SKM-1 (cell line): ENCODE results near the gene TRIML2.
"Not testable (repeated sequence)": the region's sequence is repeated elsewhere in the genome, so short reads cannot be mapped to it uniquely, and the experiment has no call there.

Experiments
- DNase-seq: peaks from one replicate; lab custom pipeline; 2025; ENCODE audit not compliant: unreplicated experiment; lab: John Stamatoyannopoulos, UW

The TRIML2 gene

DNA sequence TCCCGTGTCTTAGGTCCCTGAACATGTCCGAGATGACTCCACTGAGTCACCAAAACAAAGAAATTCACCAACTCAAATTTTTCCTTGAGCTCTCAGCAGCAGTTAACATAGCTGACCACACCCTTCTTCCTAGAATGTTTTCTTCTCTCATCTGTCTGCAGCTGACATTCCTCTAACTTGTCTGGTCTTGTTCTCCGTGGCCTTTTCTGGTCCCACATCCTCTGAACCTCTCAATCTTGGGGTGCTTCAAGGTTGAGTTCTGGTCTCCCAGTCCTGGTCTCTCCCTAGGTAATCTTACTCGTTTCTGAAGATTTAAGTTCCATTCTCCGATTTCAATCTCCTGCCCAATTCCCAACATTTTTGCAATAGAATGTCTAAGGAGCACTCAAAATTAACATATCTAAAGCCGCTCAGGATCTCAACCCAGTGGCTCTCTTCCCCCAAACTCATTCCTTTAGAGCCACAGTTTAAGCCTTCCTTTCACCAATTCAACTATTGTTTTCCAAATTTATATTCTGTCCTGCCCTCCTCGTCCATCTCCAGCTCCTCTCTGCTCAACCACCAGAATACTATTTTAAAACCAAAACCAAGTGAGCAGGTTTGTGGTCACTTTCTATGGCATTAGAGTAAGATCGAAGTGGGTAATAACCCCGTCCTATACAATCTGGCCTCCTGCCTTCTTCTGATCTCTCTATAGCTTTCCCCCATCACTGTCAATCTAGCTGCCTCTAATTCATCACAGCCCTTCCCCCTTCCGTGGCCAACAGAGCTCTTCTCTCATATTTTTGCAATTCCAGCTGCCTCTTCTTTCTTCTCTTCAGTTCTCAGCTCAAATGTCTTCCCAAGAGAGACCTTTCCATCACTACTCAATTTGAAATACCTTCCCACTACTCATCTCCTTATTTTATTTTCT lies 1.2 kb downstream of the TRIML2 start:
- DNase-seq, result no peak

DNA sequence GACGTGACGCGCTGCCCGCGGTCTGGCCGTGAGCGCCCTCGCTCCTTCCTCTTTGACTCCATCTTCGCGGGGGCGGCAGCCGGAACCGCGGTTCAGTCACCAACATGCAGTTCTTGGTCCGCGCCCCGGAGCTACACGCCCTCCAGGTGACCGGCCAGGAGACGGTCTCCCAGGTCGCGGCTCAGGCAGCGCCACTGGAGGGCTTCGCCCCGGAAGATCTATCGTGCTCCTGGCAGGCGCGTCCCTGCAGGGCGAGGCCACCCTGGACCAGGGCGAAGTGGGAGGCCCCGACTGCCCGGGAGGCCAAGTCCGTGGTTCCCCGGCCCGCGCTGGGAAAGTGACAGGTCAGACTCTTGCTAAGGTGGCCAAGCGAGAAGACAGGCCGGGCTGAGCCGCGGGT lies 2.9 kb downstream of the TRIML2 start:
- DNase-seq, result no peak

GRCh38 chr4:188092824-188093223 lies 16.6 kb downstream of the TRIML2 start:
- DNase-seq, result no peak

GRCh38 chr4:188086858-188087257 lies 22.5 kb downstream of the TRIML2 start:
- DNase-seq, result no peak

DNA sequence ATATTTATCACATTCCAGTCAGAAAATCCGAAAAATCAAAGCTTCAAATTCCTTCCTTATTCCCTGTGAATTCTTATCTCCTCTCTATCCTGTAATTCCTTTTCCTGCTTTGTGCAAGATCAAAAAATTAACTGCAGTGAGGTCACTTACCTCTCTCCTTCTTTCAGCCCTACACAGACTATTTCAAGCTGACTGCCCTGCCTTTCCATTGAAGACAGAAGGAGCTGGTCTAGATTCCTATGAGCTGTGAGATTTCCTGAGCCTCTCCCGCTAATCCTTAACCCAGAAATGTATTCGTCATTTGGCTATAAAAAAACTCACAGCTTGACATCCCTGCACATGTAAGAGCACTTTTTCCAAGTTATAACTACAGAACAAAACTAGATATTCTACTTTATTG lies 26.6 kb downstream of the TRIML2 start:
- DNase-seq, result no peak

GRCh38 chr4:188078116-188078515 lies 31.3 kb downstream of the TRIML2 start:
- no peak for DNase-seq

DNA sequence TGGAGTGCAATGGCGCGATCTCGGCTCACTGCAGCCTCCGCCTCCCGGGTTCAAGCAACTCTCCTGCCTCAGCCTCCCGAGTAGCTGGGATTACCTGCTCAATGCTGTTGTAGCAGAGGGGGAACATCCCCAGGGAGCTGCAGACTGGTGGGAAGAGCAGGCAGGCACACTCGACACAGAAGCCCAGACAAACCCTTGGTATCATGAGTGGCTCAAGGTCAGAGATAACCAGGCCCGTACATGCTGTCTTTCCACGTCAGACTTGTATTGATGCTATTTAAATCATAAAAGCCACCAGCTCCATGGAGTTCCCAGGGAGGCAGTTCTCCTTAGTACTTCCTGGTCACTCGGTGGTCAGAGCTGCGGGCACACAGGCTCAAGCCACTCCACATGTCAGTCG lies 33.2 kb downstream of the TRIML2 start:
- DNase-seq, result no peak

GRCh38 chr4:188061083-188061482 lies 48.3 kb downstream of the TRIML2 start:
- no peak for DNase-seq

GRCh38 chr4:188053302-188053701 lies 56.1 kb downstream of the TRIML2 start:
- DNase-seq, result no peak

GRCh38 chr4:188046657-188047056 lies 62.7 kb downstream of the TRIML2 start:
- no peak for DNase-seq

DNA sequence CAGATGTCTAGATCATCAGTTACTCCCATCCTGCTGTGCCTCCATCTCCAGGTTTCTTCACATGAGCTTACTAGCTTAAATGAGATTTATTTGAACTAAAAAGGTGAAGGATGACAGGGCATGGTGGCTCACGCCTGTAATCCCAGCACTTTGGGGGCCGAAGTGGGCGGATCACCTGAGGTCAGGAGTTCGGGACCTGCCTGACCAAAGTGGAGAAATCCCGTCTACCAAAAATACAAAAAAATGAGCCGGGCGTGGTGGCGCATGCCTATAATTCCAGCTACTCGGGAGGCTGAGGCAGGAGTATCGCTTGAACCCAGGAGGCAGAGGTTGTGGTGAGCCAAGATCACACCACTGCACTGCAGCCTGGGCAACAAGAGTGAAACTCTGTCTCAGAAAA lies 63.9 kb downstream of the TRIML2 start:
- not testable (repeated sequence) for DNase-seq

- no peak for DNase-seq
Observed at GRCh38 chr4:188043154-188043553, 66.2 kb downstream of the TRIML2 start.

DNA sequence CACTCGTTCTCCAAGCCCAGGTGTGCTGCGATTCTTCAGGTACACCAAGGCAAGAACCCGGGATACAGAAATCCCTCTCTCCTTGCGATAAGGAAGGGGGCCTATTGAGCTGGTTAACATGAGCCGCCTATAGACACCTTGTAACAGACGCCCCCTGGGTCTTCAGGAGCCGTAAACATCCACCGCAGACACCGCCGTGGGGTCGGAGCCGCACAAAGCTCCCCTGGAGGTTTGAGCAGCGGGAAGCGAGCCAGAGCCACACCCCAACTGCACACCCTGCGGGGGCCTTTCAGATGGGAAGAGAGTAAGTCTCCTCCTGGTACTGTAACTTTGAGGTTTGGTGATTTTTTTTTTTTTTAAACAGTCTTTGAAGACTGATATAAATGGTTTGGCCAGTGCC lies 67.2 kb downstream of the TRIML2 start:
- no peak for DNase-seq

DNA sequence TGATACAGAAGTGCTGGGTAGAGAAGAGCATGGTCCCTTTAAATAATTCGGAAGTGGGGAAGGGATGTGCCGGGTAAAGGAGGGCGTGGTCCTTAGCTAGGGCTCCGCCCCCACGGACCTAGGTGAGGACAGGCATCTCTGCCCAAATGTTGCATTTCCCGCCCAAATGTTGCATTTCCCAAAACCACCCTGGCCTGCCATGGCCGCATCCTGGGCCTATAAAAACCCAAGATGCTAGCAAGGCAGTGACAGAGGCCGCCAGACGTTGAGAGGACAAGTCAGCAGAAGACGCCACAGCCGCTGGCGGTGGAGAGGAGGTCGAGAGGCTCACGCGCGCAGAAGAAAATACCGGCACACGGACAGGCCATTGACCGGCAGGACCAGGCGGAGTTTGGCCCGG lies 67.7 kb downstream of the TRIML2 start:
- no peak for DNase-seq
